NCI-H1092 (cell line): ENCODE results near the gene SLC7A14.

Source experiments
- DNase-seq: peaks from one replicate; lab custom pipeline; 2025; lab: John Stamatoyannopoulos, UW

Gene SLC7A14

GRCh38 chr3:170497207-170498095, 88.4 kb downstream of the SLC7A14 start:
- no peak for DNase-seq

- DNase-seq, result no peak
These were observed 89.1 kb downstream of the SLC7A14 start for GRCh38 chr3:170496868-170497140.

- DNase-seq, result no peak
These were observed 89.6 kb downstream of the SLC7A14 start for GRCh38 chr3:170496026-170496867.

- no peak for DNase-seq
These were observed 91.1 kb downstream of the SLC7A14 start for GRCh38 chr3:170494766-170495165.

- DNase-seq, result no peak
These were observed 92.1 kb downstream of the SLC7A14 start for GRCh38 chr3:170493712-170494182.

GRCh38 chr3:170491901-170492300, 94.0 kb downstream of the SLC7A14 start:
- DNase-seq, result no peak

- no peak for DNase-seq
These were observed 94.9 kb downstream of the SLC7A14 start for GRCh38 chr3:170490828-170491560.

GRCh38 chr3:170488802-170489201, 97.1 kb downstream of the SLC7A14 start:
- DNase-seq, result no peak

- DNase-seq, result no peak
These were observed 98.8 kb downstream of the SLC7A14 start for GRCh38 chr3:170487031-170487430.

GRCh38 chr3:170486398-170486797, 99.5 kb downstream of the SLC7A14 start:
- DNase-seq, result no peak

- DNase-seq, result no peak
These were observed 100.2 kb downstream of the SLC7A14 start for GRCh38 chr3:170485696-170486095.

GRCh38 chr3:170485294-170485693, 100.6 kb downstream of the SLC7A14 start:
- DNase-seq, result no peak

GRCh38 chr3:170484869-170485268, 101.0 kb downstream of the SLC7A14 start:
- no peak for DNase-seq

- no peak for DNase-seq
These were observed 102.2 kb downstream of the SLC7A14 start for GRCh38 chr3:170483485-170484262.

- DNase-seq, result no peak
These were observed 103.7 kb downstream of the SLC7A14 start for GRCh38 chr3:170482199-170482598.

- no peak for DNase-seq
These were observed 105.8 kb downstream of the SLC7A14 start for GRCh38 chr3:170480111-170480510.

GRCh38 chr3:170477395-170477794, 108.5 kb downstream of the SLC7A14 start:
- no peak for DNase-seq

- no peak for DNase-seq
These were observed 109.6 kb downstream of the SLC7A14 start for GRCh38 chr3:170476291-170476690.

- no peak for DNase-seq
These were observed 110.7 kb downstream of the SLC7A14 start for GRCh38 chr3:170475092-170475685.

- DNase-seq, result no peak
These were observed 112.5 kb downstream of the SLC7A14 start for GRCh38 chr3:170473358-170473757.

- no peak for DNase-seq
These were observed 114.7 kb downstream of the SLC7A14 start for GRCh38 chr3:170471149-170471548.
